Measurements from ENCODE around the gene TPSAB1.

Gene TPSAB1

GRCh38 chr16:1286513-1287094 is 46.1 kb downstream of the TPSAB1 start:
- no peak for DNase-seq (ENCODE audit: low spot score)

GRCh38 chr16:1287982-1288670 is 47.6 kb downstream of the TPSAB1 start:
- no peak for DNase-seq (ENCODE audit: low spot score)

GRCh38 chr16:1288813-1289476 is 48.4 kb downstream of the TPSAB1 start:
- no peak for DNase-seq (ENCODE audit: low spot score)

GRCh38 chr16:1289477-1289866 is 49.0 kb downstream of the TPSAB1 start:
- no peak for DNase-seq (ENCODE audit: low spot score)

- DNase-seq (ENCODE audit: low spot score), result no peak
Observed at GRCh38 chr16:1290063-1290501, 49.6 kb downstream of the TPSAB1 start.

- DNase-seq (ENCODE audit: low spot score), result no peak
Observed at GRCh38 chr16:1290860-1291575, 50.5 kb downstream of the TPSAB1 start.

GRCh38 chr16:1291576-1291974 is 51.1 kb downstream of the TPSAB1 start:
- no peak for DNase-seq (ENCODE audit: low spot score)

All from RKO (cell line).